ENCODE data around the gene LRRC59. TPM values are rescaled to one million over a fixed set of nuclear protein-coding genes. Genes with fewer than 3 reads are reported as not detected.

LRRC59 gene
- polyA plus RNA-seq, 5 donors = 40.8 to 62.9 (median 44.7) TPM

DNA sequence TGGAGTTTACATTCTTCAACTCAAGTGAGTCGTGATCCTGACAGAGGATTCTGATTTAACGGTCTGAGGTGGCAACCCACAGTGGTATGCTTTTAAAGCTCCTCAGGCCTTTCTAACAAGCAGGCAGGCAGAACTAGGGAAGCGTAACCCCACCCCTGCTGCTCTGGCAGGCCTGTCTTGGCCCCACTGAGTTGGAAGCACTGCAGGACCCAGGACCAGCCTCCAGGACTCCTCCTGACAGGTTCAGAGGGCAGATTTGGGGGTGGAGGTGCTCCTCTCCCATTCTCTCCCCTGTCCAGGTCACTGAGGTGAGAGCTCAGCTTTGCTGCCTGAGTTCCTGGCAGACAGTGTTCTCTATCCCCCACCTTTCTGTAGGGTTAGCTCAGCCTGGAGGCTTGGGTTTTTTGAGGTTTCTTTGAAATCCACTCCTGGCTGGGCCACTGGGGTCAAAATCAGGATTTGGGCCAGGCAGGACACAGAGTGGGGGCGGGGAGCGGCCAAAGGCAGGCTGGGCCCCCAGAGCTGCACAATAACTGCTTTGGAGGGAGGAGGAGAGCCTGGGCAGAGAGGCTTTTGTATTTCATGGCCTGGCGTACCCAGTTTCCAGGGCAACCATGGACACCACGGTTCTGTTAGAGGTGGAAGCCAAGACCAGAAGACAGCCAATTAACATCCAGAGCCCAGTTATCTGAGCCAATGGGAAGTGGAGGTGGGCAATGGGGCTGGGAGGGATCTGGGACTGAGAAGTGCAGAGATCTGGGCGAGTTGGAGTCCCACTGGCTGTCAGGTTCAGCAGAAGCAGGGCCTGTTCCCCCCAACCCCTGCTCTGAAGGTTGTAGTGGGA lies 33.9 kb downstream of the LRRC59 start:
- DNase-seq = no peak

DNA sequence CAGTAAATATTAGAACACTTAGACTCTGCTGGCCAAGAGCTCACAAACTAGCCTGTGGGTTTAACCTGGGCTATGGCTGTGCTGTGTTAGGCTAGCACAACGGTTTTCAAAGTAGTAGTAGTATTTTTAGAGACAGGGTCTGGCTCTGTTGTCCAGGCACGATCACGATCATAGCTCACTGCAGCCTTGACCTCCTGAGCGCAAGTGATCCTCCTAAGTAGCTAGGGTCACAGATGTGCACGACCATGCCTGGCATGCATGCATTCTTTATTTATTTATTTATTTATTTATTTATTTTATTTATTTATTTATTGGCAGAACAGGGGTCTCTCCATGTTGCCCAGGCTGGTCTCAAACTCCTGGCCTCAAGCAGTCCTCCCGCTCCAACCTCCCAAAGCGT lies 34.7 kb downstream of the LRRC59 start:
- no peak for DNase-seq

DNA sequence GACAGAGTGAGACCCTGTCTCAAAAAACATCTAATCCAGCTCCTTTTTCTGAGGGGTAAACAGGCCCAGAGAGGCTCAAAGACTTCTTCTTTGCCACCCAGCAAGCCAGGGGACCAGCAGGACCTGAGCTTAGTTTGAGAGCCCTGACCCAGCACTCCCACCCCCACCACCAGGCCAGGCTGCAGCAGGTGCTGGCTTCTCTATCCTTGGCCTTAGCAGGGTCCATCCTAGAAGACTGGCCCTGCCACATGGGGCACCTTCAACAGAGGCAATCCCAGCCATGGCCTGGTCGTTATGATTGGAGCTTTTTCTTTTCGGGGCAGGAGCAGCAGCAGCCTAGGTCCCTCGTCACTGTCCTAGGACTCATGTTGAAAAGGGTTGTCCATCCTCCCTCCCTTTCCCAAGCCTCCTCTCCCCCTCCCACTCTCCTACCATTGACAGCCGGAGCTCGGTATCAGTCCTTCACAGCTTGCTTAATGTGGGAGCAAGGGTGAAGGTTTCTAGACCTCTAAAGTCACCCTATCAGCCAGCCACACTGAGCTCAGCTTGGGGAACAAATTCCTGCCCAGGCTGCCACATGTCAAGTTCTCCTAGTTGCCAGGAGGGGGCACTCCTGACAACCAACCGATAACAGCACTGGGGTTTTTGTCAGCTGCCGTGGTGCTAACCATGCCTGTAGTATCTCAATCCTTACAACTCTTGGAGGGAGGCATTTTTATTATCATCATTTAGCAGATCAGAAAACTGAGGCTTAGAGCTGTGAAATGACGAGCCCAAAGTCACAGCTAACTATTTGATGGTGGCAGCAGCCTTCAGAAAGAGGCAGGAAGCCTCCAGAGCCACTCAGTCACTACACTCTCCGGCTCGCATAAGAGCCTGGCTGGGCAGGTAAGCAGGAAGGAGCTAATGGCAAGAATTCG lies 35.5 kb downstream of the LRRC59 start:
- DNase-seq = peak in 1 of 2 donors; percentile 31

DNA sequence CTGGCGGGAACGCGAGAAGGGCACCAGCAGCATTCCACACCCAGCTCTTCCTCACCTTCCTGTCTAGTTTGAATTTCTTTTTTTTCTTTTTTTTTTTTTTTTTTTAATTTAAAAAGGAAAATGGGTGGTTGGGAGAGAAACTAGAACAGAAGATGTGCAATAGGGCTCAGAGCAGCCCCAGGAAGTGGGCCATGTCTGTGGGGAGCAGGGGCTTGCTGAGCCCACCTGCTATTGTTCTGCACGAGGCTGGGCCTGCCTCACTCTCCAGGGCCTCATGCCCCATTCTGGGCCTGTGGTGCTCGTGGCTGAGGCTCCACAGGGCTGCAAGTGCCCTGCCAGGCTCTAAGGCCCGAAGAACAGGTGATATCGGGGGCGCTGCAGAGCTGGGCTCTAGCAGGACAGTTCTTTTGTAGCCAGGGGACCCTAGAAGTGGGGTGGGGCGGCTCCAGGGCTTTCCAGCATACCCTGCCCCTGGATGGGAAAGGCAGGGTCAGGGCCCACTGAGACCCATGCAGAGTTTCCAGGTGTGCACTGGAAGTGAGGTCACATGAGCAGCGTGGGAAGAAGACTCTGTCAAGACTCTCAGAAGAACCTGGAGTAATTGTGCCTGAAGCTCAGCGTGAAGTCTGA lies 36.7 kb downstream of the LRRC59 start:
- no peak for DNase-seq

DNA sequence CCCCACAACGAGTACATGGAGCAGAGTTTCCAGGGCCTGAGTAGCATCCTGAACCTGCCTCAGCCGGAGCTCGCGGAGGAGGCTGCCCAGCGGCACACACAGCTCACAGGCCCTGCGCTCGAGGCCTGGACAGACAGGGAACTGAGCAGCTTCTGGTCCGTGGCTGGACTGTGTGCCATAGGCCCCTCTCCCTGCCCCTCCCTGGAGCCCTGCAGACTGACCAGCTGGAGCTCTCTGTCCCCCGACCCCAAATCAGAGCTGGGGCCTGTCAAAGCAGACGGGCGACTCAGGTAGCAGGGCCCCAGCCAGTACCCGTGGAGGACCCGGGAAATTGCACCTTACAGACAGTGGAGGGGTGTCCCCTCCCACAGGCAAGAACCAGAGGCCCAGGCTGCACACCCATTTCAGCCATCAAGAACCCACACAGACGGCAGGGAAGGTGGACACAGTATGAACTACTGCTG lies 37.3 kb downstream of the LRRC59 start:
- DNase-seq = no peak

DNA sequence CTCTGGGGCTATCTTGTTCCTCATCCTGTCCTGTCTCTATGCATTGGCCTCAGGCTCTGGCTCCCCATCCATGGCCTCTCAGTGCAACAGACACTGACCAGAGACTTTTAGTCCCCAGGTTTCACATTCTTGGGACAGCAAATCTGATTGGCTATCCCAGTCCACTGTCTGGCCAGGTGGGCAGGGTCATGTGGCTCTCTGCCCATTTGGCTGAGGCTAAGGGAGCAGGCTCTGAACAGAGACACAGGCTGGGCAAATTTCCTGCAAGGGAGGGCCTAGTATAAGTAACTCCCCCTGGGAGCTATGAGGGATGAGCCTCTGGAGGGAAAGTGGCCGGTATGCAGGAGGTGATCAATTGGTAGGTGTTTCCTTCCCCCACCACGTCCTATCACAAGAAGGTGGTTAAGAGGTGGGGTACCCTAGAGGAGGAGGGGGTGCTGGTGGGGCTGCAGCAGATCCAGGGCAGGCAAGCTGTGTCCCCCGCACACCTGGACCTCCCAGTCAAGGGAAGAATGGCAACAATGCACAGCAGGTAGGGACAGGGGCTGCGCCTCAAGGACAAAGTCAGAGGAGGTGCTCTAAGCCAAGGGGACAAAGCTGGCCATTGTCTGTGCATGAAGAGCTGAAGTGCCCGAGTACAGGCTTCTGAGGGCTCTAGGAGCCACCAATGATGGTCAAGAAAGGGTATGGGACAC lies 38.2 kb downstream of the LRRC59 start:
- no peak for DNase-seq

DNA sequence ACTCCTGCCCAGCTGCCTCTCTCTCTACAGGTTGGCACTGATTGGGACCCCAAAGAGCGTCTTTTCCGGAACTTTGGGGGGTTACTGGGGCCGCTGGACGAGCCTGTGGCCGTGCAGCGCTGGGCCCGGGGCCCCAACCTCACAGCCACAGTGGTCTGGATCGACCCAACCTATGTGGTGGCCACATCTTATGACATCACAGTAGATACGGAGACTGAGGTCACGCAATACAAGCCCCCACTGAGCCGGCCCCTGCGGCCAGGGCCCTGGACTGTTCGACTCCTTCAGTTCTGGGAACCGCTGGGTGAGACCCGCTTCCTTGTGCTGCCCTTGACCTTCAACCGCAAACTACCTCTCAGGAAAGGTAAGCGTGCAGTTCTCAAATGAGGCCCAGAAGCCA lies 39.1 kb downstream of the LRRC59 start:
- no peak for DNase-seq

DNA sequence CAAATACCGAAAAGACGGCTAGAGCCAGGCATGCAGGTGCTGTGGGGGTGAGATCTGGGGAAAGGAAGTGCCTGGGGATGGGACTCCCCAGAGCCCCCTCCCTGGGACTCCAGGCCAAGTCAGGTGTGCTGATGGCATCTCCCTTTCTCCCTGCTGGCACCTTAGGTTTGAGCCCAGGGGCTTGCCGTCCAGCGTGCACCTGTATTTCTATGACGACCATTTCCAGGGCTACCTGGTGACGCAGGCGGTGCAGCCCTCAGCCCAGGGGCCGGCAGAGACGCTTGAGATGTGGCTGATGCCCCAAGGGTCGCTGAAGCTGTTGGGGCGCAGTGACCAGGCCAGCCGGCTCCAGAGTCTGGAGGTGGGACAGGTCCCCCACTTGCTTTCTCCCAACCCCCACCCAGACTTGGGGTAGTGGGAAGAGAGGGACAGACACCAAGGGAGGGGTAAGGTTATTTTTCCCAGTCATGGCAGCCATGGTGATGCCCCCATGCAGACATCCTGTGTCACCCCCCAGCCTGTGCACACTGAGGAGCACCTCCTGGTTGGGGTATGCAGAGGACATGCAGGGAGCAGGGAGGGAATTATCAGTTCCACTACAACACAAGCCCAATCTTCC lies 40.3 kb downstream of the LRRC59 start:
- DNase-seq = no peak

DNA sequence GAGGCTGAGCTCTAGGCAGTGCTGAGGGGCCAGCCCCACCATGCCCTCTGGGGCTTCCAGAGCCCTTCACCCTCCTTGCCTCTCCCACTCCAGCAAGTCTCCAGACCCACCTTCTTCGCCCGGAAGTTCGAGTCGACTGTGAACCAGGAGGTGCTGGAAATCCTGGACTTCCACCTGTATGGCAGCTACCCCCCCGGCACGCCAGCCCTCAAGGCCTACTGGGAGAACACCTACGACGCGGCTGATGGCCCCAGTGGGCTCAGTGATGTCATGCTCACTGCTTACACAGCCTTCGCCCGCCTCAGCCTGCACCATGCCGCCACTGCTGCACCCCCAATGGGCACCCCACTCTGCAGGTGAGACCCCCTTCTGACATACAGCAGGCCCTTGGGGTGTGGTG lies 40.9 kb downstream of the LRRC59 start:
- DNase-seq = no peak

DNA sequence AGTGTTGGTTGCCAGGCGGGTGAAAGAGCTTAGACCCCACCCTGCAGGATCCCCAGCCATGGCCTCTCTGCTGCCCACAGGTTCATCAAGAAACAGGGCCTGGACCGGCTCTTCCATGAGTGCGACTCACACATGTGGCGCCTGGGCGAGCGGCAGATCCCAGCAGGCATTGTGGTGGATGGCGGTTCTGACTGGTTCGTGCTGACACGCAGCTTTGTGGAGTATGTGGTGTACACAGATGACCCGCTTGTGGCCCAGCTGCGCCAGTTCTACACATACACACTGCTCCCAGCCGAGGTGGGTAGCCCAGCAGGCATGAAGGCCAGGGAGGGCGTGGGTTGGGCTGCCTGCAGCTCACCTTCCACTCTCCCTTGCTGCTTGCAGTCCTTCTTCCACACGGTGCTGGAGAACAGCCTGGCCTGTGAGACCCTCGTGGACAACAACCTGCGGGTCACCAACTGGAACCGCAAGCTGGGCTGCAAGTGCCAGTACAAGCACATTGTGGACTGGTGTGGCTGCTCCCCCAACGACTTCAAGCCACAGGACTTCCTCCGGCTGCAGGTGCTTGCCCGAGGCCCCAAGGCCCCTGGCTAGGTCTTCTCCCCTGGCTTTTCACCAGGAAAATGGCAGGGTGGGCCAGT lies 41.5 kb downstream of the LRRC59 start:
- no peak for DNase-seq

DNA sequence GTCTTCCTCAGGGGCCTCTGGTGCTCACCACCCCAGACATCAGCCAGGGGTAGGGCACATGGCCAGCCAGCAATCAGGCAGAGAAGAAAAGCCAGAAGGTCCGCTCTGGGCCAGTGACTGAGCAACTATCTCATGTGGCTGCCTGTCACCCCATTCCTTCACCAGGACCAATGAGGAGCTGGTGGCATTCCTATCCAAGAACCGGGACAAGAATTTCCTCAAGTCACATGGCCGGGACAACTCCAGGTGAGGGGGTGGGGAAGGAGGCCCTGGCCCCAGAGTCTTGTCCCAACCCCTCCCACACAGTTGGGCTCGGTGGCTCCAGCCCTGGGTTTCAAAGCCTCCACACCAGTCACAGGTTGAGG lies 42.0 kb downstream of the LRRC59 start:
- DNase-seq = no peak

DNA sequence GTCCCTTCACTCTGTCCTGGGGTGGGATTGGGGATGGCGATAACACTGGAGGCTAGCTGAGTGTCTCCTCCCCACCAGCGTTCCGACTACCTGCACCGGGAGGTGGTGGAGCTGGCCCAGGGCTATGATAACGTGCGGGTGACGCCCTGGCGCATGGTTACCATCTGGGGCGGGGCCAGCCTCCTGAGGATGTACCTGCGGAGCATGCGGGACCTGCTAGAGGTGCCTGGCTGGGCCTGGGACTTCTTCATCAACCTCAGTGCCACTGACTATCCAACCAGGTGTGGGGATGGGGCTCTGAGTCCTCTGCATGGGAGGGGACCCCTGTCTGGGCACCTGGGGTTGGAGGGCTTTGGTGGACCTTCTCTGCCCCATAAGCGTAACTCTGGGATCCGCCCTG lies 42.5 kb downstream of the LRRC59 start:
- DNase-seq = no peak

DNA sequence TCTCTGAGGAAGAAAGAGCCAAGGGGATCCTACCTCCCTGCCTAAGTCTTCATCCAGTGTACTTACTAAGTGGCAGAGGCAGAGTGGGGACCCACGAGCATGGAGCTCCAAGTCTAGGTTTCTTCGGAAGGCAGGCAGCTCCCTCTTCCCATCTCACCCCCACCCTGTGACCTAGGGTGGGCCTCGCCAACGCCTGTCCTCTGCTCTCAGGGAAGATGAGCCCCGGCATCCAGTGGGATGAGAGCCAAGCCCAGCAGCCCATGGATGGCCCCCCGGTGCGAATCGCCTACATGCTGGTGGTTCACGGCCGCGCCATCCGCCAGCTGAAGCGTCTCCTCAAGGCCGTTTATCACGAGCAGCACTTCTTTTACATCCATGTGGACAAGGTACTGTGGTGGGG lies 43.1 kb downstream of the LRRC59 start:
- DNase-seq = no peak

DNA sequence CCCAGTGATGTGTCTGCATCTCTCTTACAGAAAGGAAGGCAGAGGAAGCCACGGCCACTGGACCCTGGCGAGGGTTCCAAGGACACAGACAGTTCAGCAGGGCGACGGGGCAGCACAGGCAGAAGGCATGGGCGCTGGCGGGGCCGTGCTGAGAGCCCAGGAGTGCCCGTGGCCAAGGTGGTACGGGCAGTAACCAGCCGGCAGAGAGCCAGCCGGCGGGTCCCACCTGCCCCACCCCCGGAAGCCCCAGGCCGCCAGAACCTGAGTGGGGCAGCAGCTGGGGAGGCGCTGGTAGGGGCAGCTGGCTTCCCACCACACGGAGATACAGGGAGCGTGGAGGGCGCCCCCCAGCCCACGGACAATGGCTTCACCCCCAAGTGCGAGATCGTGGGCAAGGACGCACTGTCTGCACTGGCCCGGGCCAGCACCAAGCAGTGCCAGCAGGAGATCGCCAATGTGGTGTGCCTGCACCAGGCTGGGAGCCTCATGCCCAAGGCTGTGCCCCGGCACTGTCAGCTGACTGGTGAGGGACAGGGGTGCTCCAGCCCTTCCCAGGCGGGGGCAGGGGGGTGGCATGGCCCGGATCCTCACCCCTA lies 43.6 kb downstream of the LRRC59 start:
- DNase-seq = no peak

DNA sequence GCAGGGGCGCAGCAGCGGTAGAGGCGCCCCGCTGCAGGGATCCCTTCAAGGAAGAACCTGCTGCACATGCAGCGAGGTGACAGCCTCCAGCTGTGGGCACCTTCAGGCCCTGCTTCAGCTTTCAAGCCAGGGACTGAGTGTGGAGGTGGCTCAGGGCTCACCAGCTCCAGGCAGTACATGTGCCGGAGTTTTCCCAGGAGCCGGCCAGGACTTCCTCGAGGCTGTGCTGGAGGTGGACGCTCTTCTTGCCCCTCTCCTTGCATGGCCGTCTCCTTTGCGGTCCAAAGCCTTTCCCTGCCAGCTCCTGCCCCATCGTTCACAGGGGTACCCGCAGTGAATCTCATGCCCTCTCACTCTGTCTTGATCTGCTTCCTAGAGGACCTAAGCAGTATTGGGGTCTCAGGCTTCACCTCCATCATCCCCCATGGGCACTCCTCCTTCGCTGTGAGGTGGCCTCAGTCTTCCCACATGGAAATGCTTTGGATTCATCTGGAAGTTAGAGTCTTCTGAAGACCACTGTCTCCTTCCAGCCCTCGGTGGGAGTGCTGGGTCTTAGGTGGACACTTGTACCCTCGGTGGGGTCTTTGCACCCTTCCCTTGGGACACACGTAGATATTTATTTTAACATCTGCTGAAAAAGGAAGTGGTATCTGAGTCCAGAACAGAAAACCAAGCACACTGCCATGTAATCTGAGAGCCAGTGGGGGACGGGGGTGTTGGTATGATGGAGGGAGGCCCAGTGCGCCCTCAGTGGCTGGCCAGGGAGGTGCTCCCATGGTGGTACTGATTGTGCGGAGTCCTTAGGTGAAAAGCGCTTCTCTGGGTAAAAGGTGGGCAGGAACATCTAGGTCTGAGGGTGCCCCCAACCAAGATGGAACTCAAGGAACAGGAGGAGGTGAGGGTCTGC lies 44.4 kb downstream of the LRRC59 start:
- no peak for DNase-seq

DNA sequence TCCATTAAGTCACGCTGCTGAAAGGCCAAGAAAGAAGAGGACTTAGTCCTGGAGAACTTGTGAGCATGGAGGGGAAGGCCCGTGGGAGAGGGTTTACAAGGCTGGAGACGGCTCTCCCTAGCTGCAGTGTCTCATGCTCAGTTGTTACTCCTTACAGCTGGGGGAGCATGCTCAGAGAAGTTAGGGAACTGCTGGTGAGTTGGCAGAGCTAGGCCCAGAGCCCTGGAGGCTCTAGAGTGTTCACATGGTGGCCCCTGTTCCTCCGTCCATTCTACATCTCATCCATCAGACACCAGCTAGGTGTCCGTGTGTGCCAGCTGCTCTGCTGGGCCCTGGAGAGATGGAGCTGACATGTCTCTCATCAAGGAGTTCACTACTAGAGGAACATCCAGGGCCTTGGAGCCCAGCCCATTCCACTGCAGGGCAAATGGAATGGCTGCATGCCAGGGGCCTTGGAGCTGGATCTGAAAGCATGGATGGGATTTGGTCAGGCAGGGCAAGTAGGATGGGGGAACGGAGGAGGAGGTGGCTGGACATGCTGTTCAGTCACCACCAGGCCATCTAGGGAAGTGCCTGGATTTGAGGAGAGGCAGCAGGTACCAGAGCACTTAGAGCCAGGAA lies 45.1 kb downstream of the LRRC59 start:
- no peak for DNase-seq

DNA sequence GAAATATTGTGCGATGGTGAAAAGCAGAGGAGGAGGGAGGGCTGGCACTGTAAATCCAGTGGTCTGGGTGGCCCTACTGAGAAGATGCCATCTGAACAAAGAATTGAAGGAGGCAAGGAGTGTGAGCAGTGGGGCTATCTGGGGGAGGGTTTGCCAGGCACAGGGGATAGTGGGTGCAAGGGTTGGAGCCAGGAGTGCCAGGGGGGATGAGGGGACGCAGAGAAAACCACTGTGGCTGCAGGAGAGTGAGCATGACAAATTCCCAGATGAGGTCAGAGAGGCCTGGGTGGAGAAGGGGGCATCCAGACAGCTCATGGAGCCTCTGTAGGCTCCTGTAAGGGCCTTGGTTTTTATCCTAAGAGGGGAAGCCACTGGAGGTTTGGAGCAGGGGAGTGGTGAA lies 46.6 kb downstream of the LRRC59 start:
- no peak for DNase-seq

DNA sequence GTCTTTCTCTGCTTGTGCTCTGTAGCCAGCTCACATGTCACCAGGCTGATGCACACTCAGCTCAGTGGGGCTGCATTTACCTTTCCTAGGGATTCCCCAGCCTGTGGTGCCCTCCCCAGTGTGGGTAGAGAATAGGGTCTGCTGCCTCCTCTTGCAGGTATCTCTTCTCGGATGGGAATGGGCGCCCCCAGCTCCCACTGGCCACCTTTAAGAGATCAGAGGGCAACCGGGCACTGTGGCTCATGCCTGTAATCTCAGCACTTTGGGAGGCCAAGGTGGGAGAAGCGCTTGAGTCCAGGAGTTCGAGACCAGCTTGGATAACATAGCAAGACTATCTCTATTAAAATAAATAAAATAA lies 48.1 kb downstream of the LRRC59 start:
- DNase-seq = no peak

Measured in right lung (tissue), 5 donors.